HUES6 (cell line): ENCODE data around the gene ERI3.

ENCODE experiments used
- H3K27ac ChIP-seq: 2 replicates; pipeline ENCODE4 v1.7.0; 2013; ENCODE audit warnings: low read depth, mild to moderate bottlenecking, low read length, inconsistent platforms
- H3K27me3 ChIP-seq: 2 replicates; pipeline ENCODE4 v1.6.1; 2013; ENCODE audit warnings: low read length; ENCODE audit not compliant: control insufficient read depth, insufficient read depth
- H3K36me3 ChIP-seq: 2 replicates; pipeline ENCODE4 v1.6.1; 2013; ENCODE audit warnings: low read length; ENCODE audit not compliant: control insufficient read depth, insufficient read depth
- H3K4me1 ChIP-seq: 2 replicates; pipeline ENCODE4 v1.6.1; 2013; ENCODE audit warnings: low read length; ENCODE audit not compliant: control insufficient read depth, insufficient read depth
- H3K4me3 ChIP-seq: 2 replicates; pipeline ENCODE4 v1.5.1; 2013; ENCODE audit warnings: low read depth, low read length
- H3K9ac ChIP-seq: one replicate; pipeline ENCODE4 v1.6.1; 2013; ENCODE audit warnings: mild to moderate bottlenecking, low read length
- H3K9me3 ChIP-seq: 2 replicates; pipeline ENCODE4 v1.6.1; 2013; ENCODE audit warnings: low read depth, low read length; ENCODE audit not compliant: control insufficient read depth, insufficient read depth

ERI3 gene

DNA sequence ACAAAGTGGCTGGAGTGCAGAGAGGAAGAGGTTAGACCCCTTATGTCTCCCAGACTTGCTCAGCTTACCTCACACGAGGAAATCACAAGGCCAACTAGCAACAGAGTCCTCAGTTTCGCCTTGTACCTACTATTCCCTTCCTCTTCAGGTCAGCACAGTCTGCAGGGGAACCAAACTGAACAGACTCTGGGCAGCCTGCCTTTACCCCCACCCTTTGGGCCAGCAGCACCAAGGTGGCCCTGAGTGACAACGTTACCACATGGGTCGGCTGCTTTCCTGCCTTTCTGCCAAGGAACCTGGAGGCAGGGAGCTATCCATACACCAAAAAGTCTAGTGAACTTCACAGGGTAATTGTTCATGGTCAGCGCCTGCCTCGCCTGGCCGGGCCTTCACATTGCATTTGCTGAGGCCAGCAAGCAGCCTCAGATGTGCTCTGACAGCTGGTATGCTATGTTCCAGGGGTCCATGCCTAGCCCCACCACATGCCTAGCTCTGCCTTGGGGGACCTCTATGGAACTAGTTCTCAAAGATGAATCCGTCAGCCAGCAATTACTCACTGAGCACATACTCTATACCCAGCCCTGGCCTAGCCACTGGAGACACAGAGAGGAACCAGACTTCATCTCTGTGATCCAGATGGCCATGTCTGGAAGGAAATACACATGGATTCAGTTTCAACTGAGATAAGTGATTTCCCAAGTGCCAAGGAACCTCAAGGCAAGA, 72.2 kb downstream of the ERI3 start:
- Histone ChIP-seq H3K27me3 (no peaks in the 10 kb centered on the region), H3K4me1 (0 out of 2 replicates have a peak, but pooled peaks cover 4% of the 10 kb centered on the region), H3K27ac (no peak overlapping the region), H3K4me3 (no peak overlapping the region), H3K9ac (no peak overlapping the region), H3K36me3 (peaks cover 36% of the 10 kb centered on the region), H3K9me3 (no peaks in the 10 kb centered on the region)

DNA sequence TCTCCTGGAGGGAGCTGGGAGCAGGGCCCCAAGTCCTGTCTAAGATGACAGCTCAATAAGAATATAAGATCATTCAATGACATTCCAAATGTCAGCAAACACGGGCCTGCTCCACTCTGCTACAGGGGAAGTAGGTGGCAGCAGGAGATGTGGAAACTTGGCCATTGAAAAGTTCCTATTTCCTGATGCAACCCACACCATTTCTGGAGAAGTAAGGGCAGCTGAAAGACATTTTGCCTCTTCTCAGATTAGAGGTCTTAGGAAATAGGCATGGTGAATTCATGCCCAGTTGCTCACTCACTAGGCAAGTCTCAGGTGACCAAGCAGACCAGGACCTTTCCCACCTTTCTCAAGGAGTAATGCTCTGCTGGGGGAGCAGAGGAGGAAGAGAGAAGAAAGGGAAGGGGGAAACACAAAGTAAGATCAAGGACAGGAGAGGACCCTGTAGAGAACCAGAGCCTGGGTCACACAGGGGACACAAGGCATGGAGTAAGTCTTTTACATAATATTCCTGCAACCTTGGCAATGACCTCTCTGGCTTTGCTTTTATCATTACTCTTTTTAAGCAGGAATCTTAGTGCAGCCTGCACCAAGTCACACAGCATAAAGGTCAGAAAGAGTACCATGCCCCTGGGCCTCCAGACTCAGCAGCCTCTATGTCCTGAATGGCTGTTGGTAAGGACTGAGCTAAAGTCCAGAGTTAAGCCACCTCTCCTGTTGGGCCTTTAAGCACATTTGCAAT, 72.9 kb downstream of the ERI3 start:
- H3K4me3 ChIP-seq: no peak overlapping the region

DNA sequence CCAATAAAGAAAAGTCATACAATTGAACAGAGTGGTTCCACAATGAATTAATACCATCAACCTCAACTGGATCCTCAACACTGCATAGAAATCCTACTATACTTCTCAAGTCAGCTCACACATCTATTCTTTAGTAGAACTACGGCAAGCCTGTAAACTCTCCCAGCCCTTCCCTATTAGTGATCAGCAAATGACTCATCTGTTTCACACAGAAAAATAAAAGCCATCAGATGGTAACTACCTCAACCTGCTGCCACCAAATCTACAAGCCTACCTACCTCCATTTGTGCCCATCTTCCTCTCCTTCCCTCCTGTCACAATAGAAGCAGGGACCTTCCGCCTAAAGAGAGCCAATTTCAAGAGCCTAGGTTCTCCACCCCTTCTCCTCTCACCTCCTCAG, 78.2 kb downstream of the ERI3 start:
- no peak overlapping the region for H3K4me3 ChIP-seq
- peaks cover 9% of the 10 kb centered on the region for H3K4me1 ChIP-seq
- no peak overlapping the region for H3K27ac ChIP-seq
- H3K9me3 ChIP-seq: no peaks in the 10 kb centered on the region
- peaks cover 9% of the 10 kb centered on the region for H3K36me3 ChIP-seq
- no peak overlapping the region for H3K9ac ChIP-seq
- H3K27me3 ChIP-seq: no peaks in the 10 kb centered on the region

More for the DNA sequence above, 72.9 kb downstream of the ERI3 start:
- Histone ChIP-seq H3K27ac (no peak overlapping the region), H3K36me3 (peaks cover 29% of the 10 kb centered on the region), H3K27me3 (no peaks in the 10 kb centered on the region), H3K4me1 (0 out of 2 replicates have a peak, but pooled peaks cover 4% of the 10 kb centered on the region), H3K9ac (no peak overlapping the region), H3K9me3 (no peaks in the 10 kb centered on the region)

DNA sequence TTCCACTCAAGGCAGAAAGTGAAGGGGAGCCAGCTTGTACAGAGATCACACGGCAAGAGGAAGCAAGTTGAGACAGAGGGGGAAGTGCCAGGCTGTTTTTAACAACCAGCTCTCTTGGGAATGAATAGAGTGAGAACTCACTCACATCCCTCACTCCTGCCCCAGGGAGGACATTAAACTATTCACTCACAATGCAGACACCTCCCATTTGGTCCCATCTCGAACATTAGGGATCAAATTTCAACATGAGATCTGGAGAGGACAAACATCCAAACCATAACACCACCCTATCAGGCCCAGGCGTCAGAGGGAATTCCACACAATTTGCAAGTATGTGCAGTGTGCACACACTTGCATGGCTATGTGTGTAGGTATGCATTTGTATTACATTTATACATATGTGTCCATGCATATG, 79.1 kb downstream of the ERI3 start:
- no peak overlapping the region; the same call in 1 of the 2 replicates for H3K27ac ChIP-seq
- H3K9me3 ChIP-seq: no peaks in the 10 kb centered on the region
- no peak overlapping the region for H3K9ac ChIP-seq
- peaks cover 4% of the 10 kb centered on the region; the same call in 1 of the 2 replicates for H3K36me3 ChIP-seq
- H3K4me1 ChIP-seq: peaks cover 9% of the 10 kb centered on the region
- H3K4me3 ChIP-seq: no peak overlapping the region
- no peaks in the 10 kb centered on the region for H3K27me3 ChIP-seq

DNA sequence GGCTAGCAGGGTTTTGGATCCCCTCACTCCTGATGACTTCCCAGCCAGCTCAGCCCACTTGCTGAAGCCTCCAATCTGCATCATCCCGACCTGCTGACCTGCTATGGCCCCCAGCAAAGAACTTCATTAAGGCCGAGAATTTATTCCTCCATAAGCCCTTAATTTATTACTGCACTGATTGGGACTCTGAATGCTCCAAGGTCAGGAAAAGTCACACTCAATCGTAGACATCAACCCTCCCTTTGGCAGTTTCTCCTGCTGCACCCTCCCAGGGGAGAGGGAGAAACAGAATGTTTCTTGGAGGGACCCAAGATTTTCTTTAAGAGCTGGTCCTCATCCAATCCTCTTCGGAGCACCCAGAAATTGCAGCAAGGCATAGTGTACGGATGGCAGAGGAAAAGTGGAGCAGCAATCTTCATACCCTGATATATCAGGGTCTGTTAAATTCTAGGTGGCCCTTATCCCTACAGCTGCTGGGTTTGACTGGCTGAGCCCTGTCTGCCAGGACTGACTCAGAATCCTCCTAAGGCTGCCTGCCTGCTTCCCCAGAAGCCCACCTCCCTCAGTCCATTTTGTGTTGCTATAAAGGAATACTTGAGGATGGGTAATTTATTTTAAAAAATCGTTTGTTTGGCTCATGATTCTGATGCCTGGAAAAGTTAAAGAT, 79.6 kb downstream of the ERI3 start:
- Histone ChIP-seq H3K4me1 (peaks cover 9% of the 10 kb centered on the region), H3K9ac (no peak overlapping the region), H3K4me3 (no peak overlapping the region), H3K27ac (no peak overlapping the region; the same call in 1 of the 2 replicates), H3K27me3 (no peaks in the 10 kb centered on the region), H3K36me3 (peaks cover 4% of the 10 kb centered on the region; the same call in 1 of the 2 replicates), H3K9me3 (no peaks in the 10 kb centered on the region)

DNA sequence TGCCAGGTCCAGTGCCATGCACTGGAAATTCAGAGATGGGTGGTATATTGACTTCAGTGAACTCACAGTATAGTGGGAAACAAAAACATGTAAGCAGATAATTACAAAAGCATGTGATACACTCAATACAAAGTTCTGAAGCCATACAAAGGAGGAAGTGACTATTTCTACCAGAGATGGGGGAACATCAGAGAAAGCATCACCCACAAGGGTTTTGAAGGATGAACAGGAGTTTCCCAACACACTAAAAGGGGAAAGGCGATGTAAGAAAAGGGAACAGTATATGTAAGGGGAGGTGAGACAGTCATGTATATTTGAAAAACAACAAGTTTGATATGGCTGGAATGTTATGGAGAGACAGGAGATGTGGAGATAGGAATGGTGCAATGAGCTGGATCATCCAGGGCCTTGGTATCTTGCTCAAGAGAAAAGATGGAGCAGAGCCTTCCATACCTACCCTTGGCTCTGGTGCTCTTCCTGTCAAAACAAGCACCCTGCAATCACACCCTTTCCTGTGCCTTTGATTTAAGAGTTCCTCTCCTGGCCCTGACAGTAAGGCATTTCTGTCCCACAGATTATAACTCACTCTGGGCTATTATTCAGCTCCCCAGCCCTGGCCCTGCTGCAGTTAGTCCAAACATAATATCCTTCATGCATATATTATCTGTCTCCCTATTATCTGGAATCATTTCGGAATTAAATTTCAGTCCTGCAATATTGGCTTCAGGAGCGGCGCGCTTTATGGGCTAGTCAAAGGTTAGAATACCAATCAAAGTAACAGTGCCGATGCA, 81.3 kb downstream of the ERI3 start:
- Histone ChIP-seq H3K4me1 (peaks cover 9% of the 10 kb centered on the region), H3K36me3 (peaks cover 8% of the 10 kb centered on the region; the same call in 1 of the 2 replicates), H3K4me3 (no peak overlapping the region), H3K9ac (no peak overlapping the region), H3K9me3 (no peaks in the 10 kb centered on the region), H3K27me3 (no peaks in the 10 kb centered on the region), H3K27ac (no peak overlapping the region)

DNA sequence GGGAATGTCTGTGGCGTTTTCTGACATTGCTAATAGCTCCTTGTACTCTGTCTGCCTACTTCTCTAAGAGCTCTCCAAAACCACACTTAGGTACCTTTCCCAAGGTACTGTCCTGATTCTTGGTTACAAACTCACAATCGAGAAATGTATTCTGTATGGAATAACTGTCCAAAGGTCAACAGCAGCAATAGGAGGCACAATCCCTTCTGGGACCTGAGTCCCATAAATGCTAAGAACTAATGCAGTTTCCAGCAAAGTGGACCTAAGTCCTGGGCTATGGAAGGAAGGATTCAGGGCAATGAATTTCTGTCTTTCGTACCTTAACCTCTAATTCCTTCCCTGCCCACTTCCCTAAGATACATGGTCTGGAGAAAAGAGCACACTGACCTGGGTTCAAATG, 82.1 kb downstream of the ERI3 start:
- Histone ChIP-seq H3K36me3 (peaks cover 8% of the 10 kb centered on the region; the same call in 1 of the 2 replicates), H3K4me1 (peaks cover 9% of the 10 kb centered on the region), H3K9ac (no peak overlapping the region), H3K9me3 (no peaks in the 10 kb centered on the region), H3K4me3 (no peak overlapping the region), H3K27ac (no peak overlapping the region), H3K27me3 (no peaks in the 10 kb centered on the region)

DNA sequence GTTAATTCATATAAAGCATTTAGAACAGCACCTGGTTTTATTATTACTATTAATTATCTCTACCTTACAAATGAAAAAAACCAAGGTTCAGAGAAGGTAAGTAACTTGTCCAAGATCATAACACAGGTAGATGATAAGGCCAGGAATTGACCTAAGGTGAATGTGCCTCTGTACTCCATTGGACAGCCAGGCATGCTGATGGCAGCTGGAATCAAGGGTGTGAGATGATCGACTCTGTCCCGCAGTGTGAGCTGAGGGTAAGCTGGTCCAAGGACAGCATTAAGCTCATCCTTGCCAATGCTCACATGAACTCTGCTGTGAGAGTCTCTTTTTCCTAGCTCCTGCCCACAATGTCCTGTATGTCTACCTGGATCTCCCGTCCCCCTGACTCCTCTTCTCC, 83.4 kb downstream of the ERI3 start:
- no peaks in the 10 kb centered on the region for H3K27me3 ChIP-seq
- no peak overlapping the region for H3K9ac ChIP-seq
- H3K4me1 ChIP-seq: peaks cover 9% of the 10 kb centered on the region
- H3K9me3 ChIP-seq: no peaks in the 10 kb centered on the region
- H3K27ac ChIP-seq: no peak overlapping the region
- no peak overlapping the region for H3K4me3 ChIP-seq
- peaks cover 8% of the 10 kb centered on the region; the same call in 1 of the 2 replicates for H3K36me3 ChIP-seq

DNA sequence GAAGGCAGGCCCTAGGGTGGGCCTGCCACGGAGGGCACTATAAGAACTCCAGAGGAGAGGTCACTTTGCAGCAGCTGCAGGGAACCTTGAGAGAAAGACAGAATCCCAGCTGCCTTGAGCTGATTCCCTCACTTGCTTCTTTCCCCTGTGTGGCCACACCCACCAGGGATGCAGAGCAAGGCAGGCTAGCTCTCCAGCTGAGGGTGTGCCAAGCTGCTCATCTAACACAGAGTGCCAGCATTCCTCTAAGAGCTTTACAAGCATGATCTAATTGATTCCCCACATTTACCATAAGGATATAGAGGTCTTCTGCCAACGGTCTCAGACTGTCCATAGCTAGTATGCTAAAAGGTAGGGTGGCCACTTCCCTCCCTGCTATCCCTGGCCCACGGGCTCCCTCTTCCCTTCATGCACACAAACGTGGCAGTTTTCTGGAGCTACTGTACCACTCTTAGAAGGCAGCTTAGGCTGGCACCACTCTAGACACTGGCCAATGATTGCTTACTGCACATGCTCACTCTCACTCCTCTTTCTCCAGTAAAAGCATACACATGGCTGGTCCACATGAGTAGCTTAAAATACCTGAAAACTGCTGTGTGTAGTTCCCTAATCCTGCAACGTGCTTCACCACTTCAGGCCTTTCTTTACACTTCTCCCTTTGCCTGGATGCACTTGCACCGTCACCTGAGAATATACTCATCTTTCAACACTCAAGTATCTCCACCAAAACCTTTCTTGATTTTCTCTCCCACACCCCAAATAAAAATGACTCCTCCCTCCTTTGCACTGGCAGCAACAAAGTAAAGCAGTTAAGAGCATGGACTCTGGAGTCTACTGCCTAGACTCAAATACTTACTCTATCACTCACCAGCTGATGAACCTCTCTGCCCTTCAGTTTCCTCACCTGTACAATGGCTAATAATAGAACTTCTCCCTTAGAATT, 84.1 kb downstream of the ERI3 start:
- Histone ChIP-seq H3K36me3 (peaks cover 8% of the 10 kb centered on the region; the same call in 1 of the 2 replicates), H3K9ac (no peak overlapping the region), H3K27ac (no peak overlapping the region), H3K4me1 (peaks cover 4% of the 10 kb centered on the region), H3K4me3 (no peak overlapping the region), H3K9me3 (no peaks in the 10 kb centered on the region), H3K27me3 (no peaks in the 10 kb centered on the region)

DNA sequence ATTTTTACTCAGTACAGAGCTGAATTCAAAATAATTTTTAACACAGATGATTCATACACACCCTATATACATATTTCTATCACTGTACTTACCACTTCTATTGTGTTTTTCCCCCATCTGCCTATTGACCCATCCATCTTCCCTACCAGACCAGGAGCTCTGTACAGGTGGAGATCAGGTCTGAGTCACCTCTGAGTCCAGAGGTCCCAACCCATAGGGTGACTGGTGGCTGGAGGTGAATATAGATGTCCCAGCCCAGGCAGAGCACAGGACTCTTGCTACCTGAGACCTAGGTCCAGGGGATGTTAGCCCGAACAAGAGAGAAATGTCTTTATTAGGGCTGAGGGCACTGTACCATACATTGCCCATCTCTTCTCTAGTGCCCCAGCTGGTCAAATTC, 87.0 kb downstream of the ERI3 start:
- Histone ChIP-seq H3K9ac (no peak overlapping the region), H3K4me1 (no peaks in the 10 kb centered on the region), H3K4me3 (no peak overlapping the region), H3K27me3 (no peaks in the 10 kb centered on the region), H3K36me3 (0 out of 2 replicates have a peak, but pooled peaks cover 3% of the 10 kb centered on the region), H3K9me3 (no peaks in the 10 kb centered on the region), H3K27ac (no peak overlapping the region)
